Measurements from ENCODE around the gene MICU1. TPM values are rescaled to one million over a fixed set of nuclear protein-coding genes. Genes with fewer than 3 reads are reported as not detected.

MICU1 gene
- total RNA-seq, 1 donor from 2014 or later, result 79.8 TPM

- no peak for DNase-seq (ENCODE audit: low spot score)
- peaks cover 6% of the 10 kb centered on the region for H3F3A ChIP-seq (ENCODE audit: low read depth)
- H3K36me3 Mint-ChIP-seq, result peaks cover 10% of the 10 kb centered on the region
- peaks cover 18% of the 10 kb centered on the region for H3K4me1 Mint-ChIP-seq
- no peak overlapping the region for H3K27ac ChIP-seq
- H3K4me1 ChIP-seq, result peaks cover 2% of the 10 kb centered on the region
- no peak overlapping the region for H3K4me2 ChIP-seq
- peaks cover 3% of the 10 kb centered on the region for H3K9me3 Mint-ChIP-seq
- TF ChIP-seq EZH2phosphoT487 (IDR thresholded peaks at IDR 0.05) (no peak), EZH2 (IDR thresholded peaks at IDR 0.05) (no peak)
- TF ChIP-seq, protein P1, sequence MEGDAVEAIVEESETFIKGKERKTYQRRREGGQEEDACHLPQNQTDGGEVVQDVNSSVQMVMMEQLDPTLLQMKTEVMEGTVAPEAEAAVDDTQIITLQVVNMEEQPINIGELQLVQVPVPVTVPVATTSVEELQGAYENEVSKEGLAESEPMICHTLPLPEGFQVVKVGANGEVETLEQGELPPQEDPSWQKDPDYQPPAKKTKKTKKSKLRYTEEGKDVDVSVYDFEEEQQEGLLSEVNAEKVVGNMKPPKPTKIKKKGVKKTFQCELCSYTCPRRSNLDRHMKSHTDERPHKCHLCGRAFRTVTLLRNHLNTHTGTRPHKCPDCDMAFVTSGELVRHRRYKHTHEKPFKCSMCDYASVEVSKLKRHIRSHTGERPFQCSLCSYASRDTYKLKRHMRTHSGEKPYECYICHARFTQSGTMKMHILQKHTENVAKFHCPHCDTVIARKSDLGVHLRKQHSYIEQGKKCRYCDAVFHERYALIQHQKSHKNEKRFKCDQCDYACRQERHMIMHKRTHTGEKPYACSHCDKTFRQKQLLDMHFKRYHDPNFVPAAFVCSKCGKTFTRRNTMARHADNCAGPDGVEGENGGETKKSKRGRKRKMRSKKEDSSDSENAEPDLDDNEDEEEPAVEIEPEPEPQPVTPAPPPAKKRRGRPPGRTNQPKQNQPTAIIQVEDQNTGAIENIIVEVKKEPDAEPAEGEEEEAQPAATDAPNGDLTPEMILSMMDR (IDR thresholded peaks at IDR 0.05), result no peak
- H3K4me3 ChIP-seq, result no peak overlapping the region
- H3K27ac Mint-ChIP-seq, result no peak overlapping the region
- no peaks in the 10 kb centered on the region for H3K79me2 ChIP-seq (ENCODE audit: low read depth)
- H3K36me3 ChIP-seq, result no peaks in the 10 kb centered on the region
- H3K27me3 ChIP-seq, result no peaks in the 10 kb centered on the region
- no peaks in the 10 kb centered on the region for H3K9me3 ChIP-seq (ENCODE audit: low read depth)
- no peaks in the 10 kb centered on the region for H4K20me1 ChIP-seq (ENCODE audit: low read depth)
- H2AFZ ChIP-seq (replicated peaks), result no peak overlapping the region
- peaks cover 5% of the 10 kb centered on the region for H3K27me3 Mint-ChIP-seq (ENCODE audit: insufficient read depth, low read depth)
- no peak overlapping the region for H3K9ac ChIP-seq
- H3K4me3 Mint-ChIP-seq, result no peak overlapping the region
These were observed 235.1 kb downstream of the MICU1 start for GRCh38 chr10:72390764-72391163.

DNA sequence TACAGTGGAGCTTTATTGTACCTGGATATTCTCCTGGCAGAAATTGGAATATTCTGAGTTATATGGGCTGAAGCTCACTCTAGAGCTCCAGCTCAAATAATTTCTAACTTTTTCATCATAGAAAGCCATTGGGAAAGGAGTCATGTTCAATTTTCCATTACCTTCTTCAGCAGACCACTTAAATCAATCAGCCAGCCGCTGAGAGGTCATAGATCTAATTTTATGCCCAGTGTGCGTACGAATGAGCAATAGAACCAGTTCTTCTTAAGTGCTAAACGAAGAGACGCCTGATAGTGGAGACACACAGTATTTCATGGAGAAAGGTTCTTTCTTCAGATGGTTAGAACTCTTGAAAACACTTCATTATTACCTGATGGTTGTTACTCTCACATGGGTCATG is 236.2 kb downstream of the MICU1 start:
- Mint-ChIP-seq H3K36me3 (peaks cover 7% of the 10 kb centered on the region), H3K27me3 (ENCODE audit: insufficient read depth, low read depth) (peaks cover under 1% of the 10 kb centered on the region), H3K4me1 (peaks cover 23% of the 10 kb centered on the region), H3K9me3 (no peaks in the 10 kb centered on the region), H3K4me3 (no peak overlapping the region), H3K27ac (no peak overlapping the region)
- no peak overlapping the region for H3K27ac ChIP-seq
- H3K27me3 ChIP-seq, result no peaks in the 10 kb centered on the region
- H3K9me3 ChIP-seq (ENCODE audit: low read depth), result no peaks in the 10 kb centered on the region
- H4K20me1 ChIP-seq (ENCODE audit: low read depth), result no peaks in the 10 kb centered on the region
- no peak overlapping the region for H2AFZ ChIP-seq (replicated peaks)
- H3F3A ChIP-seq (ENCODE audit: low read depth), result peaks cover 6% of the 10 kb centered on the region
- H3K4me1 ChIP-seq, result peaks cover 4% of the 10 kb centered on the region
- no peak overlapping the region for H3K4me3 ChIP-seq
- no peaks in the 10 kb centered on the region for H3K36me3 ChIP-seq
- no peak overlapping the region for H3K4me2 ChIP-seq
- H3K9ac ChIP-seq, result no peak overlapping the region
- no peak for DNase-seq (ENCODE audit: low spot score)
- TF ChIP-seq, protein P1 (IDR thresholded peaks at IDR 0.05), result no peak
- TF ChIP-seq EZH2phosphoT487 (IDR thresholded peaks at IDR 0.05) (no peak), EZH2 (IDR thresholded peaks at IDR 0.05) (no peak)
- H3K79me2 ChIP-seq (ENCODE audit: low read depth), result no peaks in the 10 kb centered on the region

DNA sequence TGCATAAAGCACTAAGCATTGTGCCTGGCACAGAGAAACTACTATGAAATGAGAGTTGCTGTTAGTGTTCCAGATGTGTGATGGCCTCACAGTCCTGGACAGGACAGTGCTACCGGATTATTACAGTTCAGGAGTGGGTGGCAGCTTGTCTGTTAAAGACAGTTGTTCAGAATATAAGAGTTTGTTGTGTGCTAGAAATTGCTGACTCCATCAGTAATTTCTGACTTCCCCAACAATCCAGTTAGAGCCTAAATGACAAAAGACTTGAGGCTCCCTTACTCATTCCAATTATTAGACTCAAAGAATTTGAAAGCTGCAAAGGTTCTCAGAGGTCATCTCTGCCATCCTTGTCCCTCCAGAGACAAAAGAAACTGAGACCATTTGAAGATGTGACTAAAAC is 236.9 kb downstream of the MICU1 start:
- Histone ChIP-seq H4K20me1 (ENCODE audit: low read depth) (no peaks in the 10 kb centered on the region), H3K79me2 (ENCODE audit: low read depth) (no peaks in the 10 kb centered on the region), H3K4me3 (no peak overlapping the region), H3F3A (ENCODE audit: low read depth) (peaks cover 6% of the 10 kb centered on the region), H2AFZ (replicated peaks) (no peak overlapping the region), H3K27me3 (no peaks in the 10 kb centered on the region), H3K36me3 (no peaks in the 10 kb centered on the region), H3K9me3 (ENCODE audit: low read depth) (no peaks in the 10 kb centered on the region), H3K9ac (no peak overlapping the region), H3K4me2 (no peak overlapping the region), H3K4me1 (peaks cover 4% of the 10 kb centered on the region), H3K27ac (no peak overlapping the region)
- H3K27ac Mint-ChIP-seq, result no peak overlapping the region
- H3K36me3 Mint-ChIP-seq, result peaks cover 6% of the 10 kb centered on the region
- no peak for DNase-seq (ENCODE audit: low spot score)
- H3K9me3 Mint-ChIP-seq, result no peaks in the 10 kb centered on the region
- H3K4me1 Mint-ChIP-seq, result peaks cover 23% of the 10 kb centered on the region
- no peak overlapping the region for H3K4me3 Mint-ChIP-seq
- H3K27me3 Mint-ChIP-seq (ENCODE audit: insufficient read depth, low read depth), result no peaks in the 10 kb centered on the region
- TF ChIP-seq EZH2 (IDR thresholded peaks at IDR 0.05) (no peak), EZH2phosphoT487 (IDR thresholded peaks at IDR 0.05) (no peak)
- TF ChIP-seq, protein P1 (IDR thresholded peaks at IDR 0.05), result no peak

Measured in neural progenitor cell (in vitro differentiated cells).